GM23338 (cell line): ENCODE data around the gene CPE.

ENCODE experiments used
- EZH2 ChIP-seq: fragments of 200-600 bp; sonication (generic); IDR thresholded peaks from one replicate; pipeline ENCODE4 v1.8.0; 2017; ENCODE audit warnings: antibody characterized with exemption, mild to moderate bottlenecking, low read depth; ENCODE audit not compliant: unreplicated experiment
- JUNB ChIP-seq: IDR thresholded peaks from one replicate; pipeline ENCODE4 v1.6.1; 2016; ENCODE audit warnings: antibody characterized with exemption; ENCODE audit not compliant: unreplicated experiment
- POLR2AphosphoS5 ChIP-seq: IDR thresholded peaks from 2 replicates; pipeline ENCODE4 v1.6.1; 2016; ENCODE audit warnings: antibody characterized with exemption, low read depth
- REST ChIP-seq: IDR thresholded peaks from one replicate; pipeline ENCODE4 v1.6.1; 2018; ENCODE audit warnings: antibody characterized with exemption; ENCODE audit not compliant: unreplicated experiment
- ZNF331 ChIP-seq: fragments of 250-450 bp; sonication (Bioruptor Pico); IDR thresholded peaks from 2 replicates; pipeline ENCODE4 v1.5.0; 2020; ENCODE audit warnings: low read depth, mild to moderate bottlenecking, moderate library complexity
- TF ChIP-seq, protein P1 (sequence below), 2 experiments: fragments of 200-600 bp in 1 of 2; sonication (generic) in 1 of 2; conservative IDR thresholded peaks; 2 replicates each; pipeline versions ENCODE4 v1.5.1 to v1.6.1; 2016 to 2017; ENCODE audit warnings: antibody characterized with exemption in 2 of 2, low read depth in 2 of 2, mild to moderate bottlenecking in 2 of 2, moderate library complexity in 1 of 2
- TF ChIP-seq, protein P2 (sequence below): IDR thresholded peaks from 2 replicates; pipeline ENCODE4 v1.6.1; 2016; ENCODE audit warnings: antibody characterized with exemption

- TF ChIP-seq, protein P1, sequence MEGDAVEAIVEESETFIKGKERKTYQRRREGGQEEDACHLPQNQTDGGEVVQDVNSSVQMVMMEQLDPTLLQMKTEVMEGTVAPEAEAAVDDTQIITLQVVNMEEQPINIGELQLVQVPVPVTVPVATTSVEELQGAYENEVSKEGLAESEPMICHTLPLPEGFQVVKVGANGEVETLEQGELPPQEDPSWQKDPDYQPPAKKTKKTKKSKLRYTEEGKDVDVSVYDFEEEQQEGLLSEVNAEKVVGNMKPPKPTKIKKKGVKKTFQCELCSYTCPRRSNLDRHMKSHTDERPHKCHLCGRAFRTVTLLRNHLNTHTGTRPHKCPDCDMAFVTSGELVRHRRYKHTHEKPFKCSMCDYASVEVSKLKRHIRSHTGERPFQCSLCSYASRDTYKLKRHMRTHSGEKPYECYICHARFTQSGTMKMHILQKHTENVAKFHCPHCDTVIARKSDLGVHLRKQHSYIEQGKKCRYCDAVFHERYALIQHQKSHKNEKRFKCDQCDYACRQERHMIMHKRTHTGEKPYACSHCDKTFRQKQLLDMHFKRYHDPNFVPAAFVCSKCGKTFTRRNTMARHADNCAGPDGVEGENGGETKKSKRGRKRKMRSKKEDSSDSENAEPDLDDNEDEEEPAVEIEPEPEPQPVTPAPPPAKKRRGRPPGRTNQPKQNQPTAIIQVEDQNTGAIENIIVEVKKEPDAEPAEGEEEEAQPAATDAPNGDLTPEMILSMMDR (conservative IDR thresholded peaks at IDR 0.05; ENCODE audit: low read depth in 2 of 2) = no peak
- TF ChIP-seq JUNB (no peak), EZH2 (no peak), POLR2AphosphoS5 (no peak), REST (no peak), ZNF331 (CRISPR knock-in tag) (no peak)
- TF ChIP-seq, protein P2, sequence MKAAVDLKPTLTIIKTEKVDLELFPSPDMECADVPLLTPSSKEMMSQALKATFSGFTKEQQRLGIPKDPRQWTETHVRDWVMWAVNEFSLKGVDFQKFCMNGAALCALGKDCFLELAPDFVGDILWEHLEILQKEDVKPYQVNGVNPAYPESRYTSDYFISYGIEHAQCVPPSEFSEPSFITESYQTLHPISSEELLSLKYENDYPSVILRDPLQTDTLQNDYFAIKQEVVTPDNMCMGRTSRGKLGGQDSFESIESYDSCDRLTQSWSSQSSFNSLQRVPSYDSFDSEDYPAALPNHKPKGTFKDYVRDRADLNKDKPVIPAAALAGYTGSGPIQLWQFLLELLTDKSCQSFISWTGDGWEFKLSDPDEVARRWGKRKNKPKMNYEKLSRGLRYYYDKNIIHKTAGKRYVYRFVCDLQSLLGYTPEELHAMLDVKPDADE = no peak
These were observed 137.5 kb downstream of the CPE start for GRCh38 chr4:165516281-165516833.
